RWPE1 (cell line): Measurements from ENCODE around the gene SRSF4.

Experiments used
- CTCF ChIA-PET: fragments of 350-600 bp; sonication (Branson Sonifier 250); formaldehyde crosslinking; extraction: SDS; loops from one replicate; lab custom pipeline; 2021; lab: Yijun Ruan, JAX
- POLR2A ChIA-PET: fragments of 400-600 bp; formaldehyde crosslinking; extraction: SDS; loops from one replicate; lab custom pipeline; 2020; ENCODE audit warnings: antibody characterized with exemption; ENCODE audit not compliant: low non-redundant PET; lab: Yijun Ruan, JAX
- DNase-seq: peaks from one replicate; pipeline ENCODE4 v3.0.0; 2012; ENCODE audit warnings: low spot score
- H3K27ac ChIP-seq: fragments of 450-650 bp; 2 replicates; pipeline ENCODE4 v1.5.1; 2017
- CTCF ChIP-seq: fragments of 450-650 bp; conservative IDR thresholded peaks from 2 replicates; pipeline ENCODE4 v1.5.1; 2017; ENCODE audit warnings: low read depth, mild to moderate bottlenecking

Gene SRSF4

GRCh38 chr1:29195881-29196291, 14.2 kb upstream of the SRSF4 start:
- ChIA-PET CTCF (interaction anchor here (0.6 to 0.7 kb wide), 2 partner anchors 459 to 1818 kb away, joined by 3 to 4 read pairs; partner anchors contain the start of gene YTHDF2), POLR2A (interaction anchor here (0.6 kb wide), 1 partner anchor 60 kb away, joined by 5 read pairs; no protein-coding TSS in a partner anchor)
- peak overlapping the region; percentile 52 for H3K27ac ChIP-seq
- no peak for TF ChIP-seq CTCF
- DNase-seq, result no peak

GRCh38 chr1:29193879-29194455, 12.3 kb upstream of the SRSF4 start:
- peak overlapping the region; percentile 3 for H3K27ac ChIP-seq
- ChIA-PET CTCF (interaction anchor here (1.5 kb wide), 1 partner anchor 9 kb away, joined by 5 read pairs; no protein-coding TSS in a partner anchor), POLR2A (interaction anchor here (0.6 kb wide), 1 partner anchor 1958 kb away, joined by 4 read pairs; no protein-coding TSS in a partner anchor)
- no peak for DNase-seq
- no peak for TF ChIP-seq CTCF

GRCh38 chr1:29190718-29191117, 9.0 kb upstream of the SRSF4 start:
- no peak for TF ChIP-seq CTCF
- H3K27ac ChIP-seq, result peak overlapping the region; percentile 59; the same call in 1 of the 2 replicates
- CTCF ChIA-PET, result interaction anchor here (0.7 to 0.8 kb wide), 2 partner anchors 12 to 416 kb away, joined by 3 to 4 read pairs; no protein-coding TSS in a partner anchor
- DNase-seq, result no peak
- POLR2A ChIA-PET, result no interaction called here

- no peak for TF ChIP-seq CTCF
- ChIA-PET CTCF (interaction anchor here (0.5 kb wide), 1 partner anchor 200 kb away, joined by 3 read pairs; no protein-coding TSS in a partner anchor), POLR2A (no interaction called here)
- no peak overlapping the region for H3K27ac ChIP-seq
- DNase-seq, result no peak
Measured at GRCh38 chr1:29186707-29187106, 5.0 kb upstream of the SRSF4 start.

- DNase-seq, result no peak
- POLR2A ChIA-PET, result no interaction called here
- H3K27ac ChIP-seq, result no peak overlapping the region
- TF ChIP-seq CTCF, result no peak
- CTCF ChIA-PET, result interaction anchor here (0.5 to 0.6 kb wide), 2 partner anchors 200 to 239 kb away, joined by 3 to 4 read pairs; no protein-coding TSS in a partner anchor
Measured at GRCh38 chr1:29186252-29186651, 4.6 kb upstream of the SRSF4 start.

- H3K27ac ChIP-seq, result no peak overlapping the region
- TF ChIP-seq CTCF, result no peak
- ChIA-PET POLR2A (no interaction called here), CTCF (no interaction called here)
- no peak for DNase-seq
Measured at GRCh38 chr1:29183287-29183686, 1.6 kb upstream of the SRSF4 start.
